OCI-LY3 (cell line): Measurements from ENCODE around the gene SPATA17.

ENCODE experiments used
- CTCF ChIP-seq: fragments of 200-600, 300-600 bp; sonication (generic); IDR thresholded peaks from 2 replicates; pipeline ENCODE4 v1.5.1; 2014; ENCODE audit warnings: antibody characterized with exemption, low read length, low read depth
- EZH2phosphoT487 ChIP-seq: fragments of 200-600 bp; shearing (Covaris generic); IDR thresholded peaks from 2 replicates; pipeline ENCODE4 v1.6.1; 2018; ENCODE audit warnings: antibody characterized with exemption, mixed run types, low read depth

- TF ChIP-seq CTCF (no peak), EZH2phosphoT487 (no peak)
Measured at GRCh38 chr1:217896490-217896889, 265.3 kb downstream of the SPATA17 start.
